Neural progenitor cell (in vitro differentiated cells): ENCODE results near the gene CRNKL1.

ENCODE experiments used
- EZH2 ChIP-seq: fragments of 200-600 bp; sonication (generic); IDR thresholded peaks from 2 replicates; pipeline ENCODE4 v1.6.1; 2017; ENCODE audit warnings: antibody characterized with exemption, mild to moderate bottlenecking, moderate library complexity
- EZH2phosphoT487 ChIP-seq: fragments of 200-600 bp; sonication (generic); IDR thresholded peaks from 2 replicates; pipeline ENCODE4 v1.6.1; 2017; ENCODE audit warnings: antibody characterized with exemption
- TF ChIP-seq, protein P1 (sequence below): fragments of 200-600 bp; sonication (generic); IDR thresholded peaks from 2 replicates; pipeline ENCODE4 v1.5.1; 2017; ENCODE audit warnings: antibody characterized with exemption, mild to moderate bottlenecking

DNA sequence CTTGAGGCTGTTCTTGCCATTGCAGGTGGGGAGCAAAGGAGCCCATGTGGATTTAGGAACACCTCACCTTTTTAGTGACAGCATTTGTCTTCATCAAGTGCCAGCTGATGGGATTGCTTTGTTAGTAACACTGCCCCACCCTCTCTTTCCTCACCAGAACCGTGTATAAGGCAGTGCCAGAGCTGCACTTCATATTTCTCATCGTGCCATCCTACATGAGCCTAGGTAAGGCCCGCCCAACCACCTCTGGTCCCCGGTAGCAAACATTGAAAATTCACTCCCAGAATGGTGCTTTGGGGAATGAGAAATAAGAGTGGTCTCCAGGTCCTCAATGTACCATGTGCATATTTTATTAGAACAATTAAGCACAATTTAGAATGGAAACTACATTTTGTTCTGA lies 22.8 kb upstream of the CRNKL1 start:
- TF ChIP-seq, protein P1, sequence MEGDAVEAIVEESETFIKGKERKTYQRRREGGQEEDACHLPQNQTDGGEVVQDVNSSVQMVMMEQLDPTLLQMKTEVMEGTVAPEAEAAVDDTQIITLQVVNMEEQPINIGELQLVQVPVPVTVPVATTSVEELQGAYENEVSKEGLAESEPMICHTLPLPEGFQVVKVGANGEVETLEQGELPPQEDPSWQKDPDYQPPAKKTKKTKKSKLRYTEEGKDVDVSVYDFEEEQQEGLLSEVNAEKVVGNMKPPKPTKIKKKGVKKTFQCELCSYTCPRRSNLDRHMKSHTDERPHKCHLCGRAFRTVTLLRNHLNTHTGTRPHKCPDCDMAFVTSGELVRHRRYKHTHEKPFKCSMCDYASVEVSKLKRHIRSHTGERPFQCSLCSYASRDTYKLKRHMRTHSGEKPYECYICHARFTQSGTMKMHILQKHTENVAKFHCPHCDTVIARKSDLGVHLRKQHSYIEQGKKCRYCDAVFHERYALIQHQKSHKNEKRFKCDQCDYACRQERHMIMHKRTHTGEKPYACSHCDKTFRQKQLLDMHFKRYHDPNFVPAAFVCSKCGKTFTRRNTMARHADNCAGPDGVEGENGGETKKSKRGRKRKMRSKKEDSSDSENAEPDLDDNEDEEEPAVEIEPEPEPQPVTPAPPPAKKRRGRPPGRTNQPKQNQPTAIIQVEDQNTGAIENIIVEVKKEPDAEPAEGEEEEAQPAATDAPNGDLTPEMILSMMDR: no peak
- TF ChIP-seq EZH2: no peak
- TF ChIP-seq EZH2phosphoT487: no peak
